HG03354 (cell line): ENCODE measurements around the gene AQP11.
"Not testable (repeated sequence)": the region's sequence is repeated elsewhere in the genome, so short reads cannot be mapped to it uniquely, and the experiment has no call there.

ENCODE experiments used
- ATAC-seq: cut with Tn5 transposase; IDR thresholded peaks from one replicate; pipeline ENCODE4 v1.9.1; 2021; ENCODE audit warnings: mild to moderate bottlenecking; ENCODE audit not compliant: unreplicated experiment, poor library complexity, severe bottlenecking

The AQP11 gene

DNA sequence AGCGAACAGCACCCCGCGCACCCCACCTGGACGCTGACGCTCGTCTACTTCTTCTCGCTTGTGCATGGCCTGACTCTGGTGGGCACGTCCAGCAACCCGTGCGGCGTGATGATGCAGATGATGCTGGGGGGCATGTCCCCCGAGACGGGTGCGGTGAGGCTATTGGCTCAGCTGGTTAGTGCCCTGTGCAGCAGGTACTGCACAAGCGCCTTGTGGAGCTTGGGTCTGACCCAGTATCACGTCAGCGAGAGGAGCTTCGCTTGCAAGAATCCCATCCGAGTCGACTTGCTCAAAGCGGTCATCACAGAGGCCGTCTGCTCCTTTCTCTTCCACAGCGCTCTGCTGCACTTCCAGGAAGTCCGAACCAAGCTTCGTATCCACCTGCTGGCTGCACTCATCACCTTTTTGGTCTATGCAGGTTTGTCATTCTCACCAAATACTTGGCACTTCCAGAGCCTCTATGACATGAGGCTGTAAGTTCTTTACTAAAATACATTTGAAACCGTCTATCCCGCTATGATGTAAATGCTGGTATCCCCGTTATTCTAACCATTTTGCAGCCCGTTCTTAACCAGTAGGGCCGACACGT lies 535 bp downstream of the AQP11 start:
- peak; percentile 11 for ATAC-seq

GRCh38 chr11:77592727-77593126 lies 3.0 kb downstream of the AQP11 start:
- ATAC-seq, result no peak

DNA sequence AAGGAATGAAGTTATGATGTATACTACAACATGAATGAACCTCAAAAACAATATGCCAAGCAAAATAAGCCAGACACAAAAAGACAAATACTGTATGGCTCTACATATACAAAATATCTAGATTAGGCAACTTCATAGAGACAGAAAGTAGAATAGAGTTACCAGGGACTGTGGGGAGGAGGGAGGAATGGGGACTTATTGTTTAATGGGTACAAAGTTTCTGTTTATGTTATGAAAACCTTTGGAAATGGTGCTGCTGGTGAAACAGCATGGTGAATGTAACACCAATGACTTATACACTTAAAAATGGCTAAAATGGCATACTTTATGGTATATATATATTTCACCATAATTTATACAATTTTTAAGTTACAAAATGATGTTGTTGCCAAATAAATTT lies 4.1 kb downstream of the AQP11 start:
- ATAC-seq, result no peak

DNA sequence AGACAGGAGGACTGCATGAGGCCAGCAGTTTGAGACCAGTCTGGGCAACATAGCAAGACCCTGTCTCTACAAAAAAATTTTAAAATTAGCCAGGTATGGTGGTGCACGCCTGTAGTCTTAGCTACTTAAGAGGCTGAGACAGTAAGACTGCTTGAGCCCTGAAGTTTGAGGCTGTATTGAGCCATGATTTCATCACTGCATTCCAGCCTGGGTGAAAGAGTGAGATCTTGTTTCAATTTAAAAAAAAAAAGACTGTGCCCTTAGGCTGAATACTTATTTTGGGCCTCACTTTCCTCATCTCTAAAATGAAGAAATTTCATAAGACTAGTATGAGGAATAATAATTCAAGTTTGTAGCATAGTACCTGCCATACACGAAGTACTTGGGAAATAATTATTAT lies 6.9 kb downstream of the AQP11 start:
- ATAC-seq, result no peak

- no peak for ATAC-seq
Observed at GRCh38 chr11:77598195-77598594, 8.4 kb downstream of the AQP11 start.

GRCh38 chr11:77602381-77603088 lies 12.8 kb downstream of the AQP11 start:
- no peak for ATAC-seq

DNA sequence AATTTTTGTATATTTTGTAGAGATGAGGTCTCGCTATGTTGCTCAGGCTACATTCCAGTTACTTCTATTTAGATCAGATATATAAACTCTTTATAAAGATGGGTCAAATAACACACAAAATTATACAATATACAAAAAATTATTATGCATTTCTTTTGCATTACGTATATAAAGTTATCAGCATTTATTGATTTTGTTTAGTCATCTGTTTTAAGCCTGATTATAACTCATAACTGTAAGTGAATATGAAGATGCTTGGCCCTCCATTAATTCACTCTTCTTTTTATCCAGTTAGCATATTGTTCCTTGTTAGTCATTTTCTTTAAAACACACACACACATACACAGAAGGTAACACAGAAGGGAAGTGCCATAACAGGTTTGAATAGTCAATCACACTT lies 14.5 kb downstream of the AQP11 start:
- no peak for ATAC-seq

- ATAC-seq, result no peak
Observed at GRCh38 chr11:77609234-77609633, 19.5 kb downstream of the AQP11 start.

GRCh38 chr11:77611921-77612320 lies 22.2 kb downstream of the AQP11 start:
- ATAC-seq, result no peak

DNA sequence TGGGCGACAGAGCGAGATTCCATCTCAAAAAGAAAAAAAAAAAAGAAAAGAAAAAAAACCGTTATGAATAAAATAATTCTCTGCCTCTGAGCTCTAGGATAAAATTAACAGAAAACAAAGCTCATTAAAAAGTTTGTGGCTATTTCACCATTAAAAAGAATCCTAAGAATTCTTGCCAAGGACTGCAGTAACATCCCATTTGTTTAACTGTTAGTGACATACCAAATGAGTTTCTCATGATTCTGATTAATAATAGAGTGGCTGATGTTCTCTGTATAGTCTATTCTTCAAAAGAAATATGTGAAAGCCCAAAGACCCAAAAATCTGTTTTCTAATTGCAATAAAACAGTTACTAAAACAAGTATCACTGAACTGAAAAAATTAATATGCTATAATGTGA lies 28.1 kb downstream of the AQP11 start:
- no peak for ATAC-seq

- no peak for ATAC-seq
Observed at GRCh38 chr11:77619576-77620198, 29.9 kb downstream of the AQP11 start.

DNA sequence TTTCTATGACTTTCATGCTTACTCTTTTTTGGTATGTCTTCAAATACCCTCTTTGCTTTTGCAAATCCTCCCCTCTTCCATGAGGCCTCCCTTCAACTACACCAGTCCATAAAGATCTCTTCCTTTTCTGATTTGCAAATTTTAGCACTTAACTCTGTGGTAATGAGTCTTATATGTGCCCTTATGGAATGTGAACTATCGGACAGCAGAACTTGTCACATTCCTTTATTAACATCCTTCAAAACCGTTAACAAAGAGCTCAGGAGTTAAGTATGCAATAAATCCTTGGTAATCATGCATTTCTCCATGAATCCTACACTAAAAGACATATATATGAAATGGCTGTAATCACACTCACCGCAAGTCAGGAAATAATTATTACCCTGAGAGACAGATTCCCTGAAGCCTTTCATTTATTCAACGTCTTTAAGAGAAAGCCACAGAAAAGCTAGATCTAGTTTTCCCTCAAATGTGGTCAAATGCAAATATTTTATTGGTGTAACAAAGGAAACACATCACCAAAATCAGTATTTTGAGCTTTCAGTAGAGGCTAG lies 40.5 kb downstream of the AQP11 start:
- no peak for ATAC-seq

DNA sequence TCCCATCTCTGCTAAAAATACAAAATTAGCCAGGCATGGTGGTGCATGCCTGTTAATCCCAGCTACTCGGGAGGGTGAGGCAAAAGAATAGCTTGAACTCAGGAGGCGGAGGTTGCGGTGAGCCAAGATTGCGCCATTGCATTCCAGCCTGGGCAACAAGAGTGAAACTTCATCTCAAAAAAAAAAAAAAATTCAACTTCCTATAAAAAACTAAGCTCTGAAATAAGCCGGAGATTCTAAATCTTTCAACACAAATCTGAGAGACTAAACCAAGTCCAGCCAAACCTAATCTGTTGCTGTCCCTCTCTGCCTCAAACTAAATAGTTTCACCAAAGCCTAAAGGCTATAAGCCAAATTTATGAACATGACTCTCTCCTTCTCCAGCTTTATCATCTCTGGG lies 44.2 kb downstream of the AQP11 start:
- not testable (repeated sequence) for ATAC-seq

- ATAC-seq, result no peak
Observed at GRCh38 chr11:77636731-77637344, 47.1 kb downstream of the AQP11 start.

DNA sequence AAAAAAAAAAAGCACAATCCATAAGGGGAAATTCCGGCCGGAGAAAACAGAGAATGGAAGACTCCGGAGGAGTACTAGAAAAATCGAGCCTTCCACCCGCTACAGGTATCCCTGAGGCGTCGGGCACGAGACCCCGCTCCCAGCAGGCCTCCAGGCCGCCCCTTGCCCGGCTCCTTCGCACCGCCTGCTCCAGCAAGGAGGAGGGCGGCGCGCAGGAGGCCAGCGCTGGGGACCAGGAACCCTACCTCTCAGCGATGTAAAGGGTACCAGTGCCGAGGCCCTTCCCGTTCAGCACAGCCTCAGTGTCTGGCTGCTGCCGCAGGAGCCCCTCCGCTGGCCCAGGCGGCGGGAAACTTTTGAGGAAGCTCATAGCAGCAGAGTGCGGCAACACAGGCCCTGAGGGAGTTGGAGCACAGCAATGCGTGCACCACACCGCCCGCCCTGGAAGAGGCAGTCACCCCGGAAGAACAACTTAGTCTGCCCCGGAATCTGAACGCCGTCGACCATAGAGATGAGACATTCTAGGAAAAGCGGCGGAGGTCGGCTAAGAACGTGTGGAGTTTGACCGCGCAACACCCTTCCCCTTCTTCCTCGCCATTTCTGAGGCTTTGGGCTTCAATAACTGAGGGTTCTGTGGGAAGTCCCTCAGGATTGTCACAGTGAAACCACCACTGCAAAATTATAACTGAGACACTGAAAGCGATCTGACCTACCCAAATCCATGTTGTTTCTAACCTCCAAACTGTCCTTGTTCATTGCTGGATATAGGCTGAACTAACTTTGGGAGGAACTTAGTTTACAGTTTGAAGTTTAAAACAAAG lies 47.8 kb downstream of the AQP11 start, which contains the start of gene CLNS1A:
TSS of gene CLNS1A (minus strand) at position 450 of the 821 bp plus-strand sequence. CDS start at position 370, 80 bp downstream.
- ATAC-seq, result peak; percentile 97

GRCh38 chr11:77642228-77642627 lies 52.5 kb downstream of the AQP11 start:
- ATAC-seq, result no peak

GRCh38 chr11:77644887-77645286 lies 55.1 kb downstream of the AQP11 start:
- no peak for ATAC-seq

GRCh38 chr11:77647654-77648305 lies 58.0 kb downstream of the AQP11 start:
- no peak for ATAC-seq

- ATAC-seq, result no peak
Observed at GRCh38 chr11:77650123-77650522, 60.4 kb downstream of the AQP11 start.
